Gastrocnemius medialis (tissue), 4 donors: Measurements from ENCODE around the gene PA2G4. TPM values are rescaled to one million over a fixed set of nuclear protein-coding genes. Genes with fewer than 3 reads are reported as not detected.

Experiments used
- ATAC-seq, 2 donors: fragments of 150-250 bp; one replicate each; pipeline ENCODE4 v1.9.1; 2016
- DNase-seq, 2 donors: peaks; one replicate each; pipeline ENCODE4 v3.0.0-alpha.2; 2019
- H3K27ac ChIP-seq, 4 donors: fragments of 200-600 bp; sonication (generic); 1 replicate in 1 of 4; 2 replicates in 3 of 4; pipeline ENCODE4 v1.5.1; 2016 to 2018; ENCODE audit warnings: mild to moderate bottlenecking in 2 of 4, moderate library complexity in 1 of 4
- H3K27me3 ChIP-seq, 3 donors: fragments of 200-600 bp; sonication (generic) in 2 of 3; 1 replicate in 1 of 3; 2 replicates in 2 of 3; pipeline versions ENCODE4 v1.5.1 to v1.6.0; 2016 to 2019; ENCODE audit warnings: mild to moderate bottlenecking in 1 of 3, moderate library complexity in 1 of 3
- H3K36me3 ChIP-seq, 2 donors: fragments of 200-600 bp; sonication (generic) in 1 of 2; one replicate each; pipeline ENCODE4 v1.5.1; 2017 to 2018
- H3K4me1 ChIP-seq, 2 donors: fragments of 200-600 bp; sonication (generic) in 1 of 2; one replicate each; pipeline ENCODE4 v1.5.1; 2016 to 2017; ENCODE audit warnings: mild to moderate bottlenecking in 2 of 2
- H3K4me3 ChIP-seq, 4 donors: fragments of 200-600 bp; sonication (generic) in 3 of 4; 1 replicate in 1 of 4; 2 replicates in 3 of 4; pipeline ENCODE4 v1.5.1; 2016 to 2019; ENCODE audit warnings: mild to moderate bottlenecking in 2 of 4
- H3K9me3 ChIP-seq, 3 donors: fragments of 200-600 bp; sonication (generic) in 2 of 3; 1 replicate in 1 of 3; 2 replicates in 2 of 3; pipeline ENCODE4 v1.5.1; 2016 to 2019
- POLR2A ChIP-seq, 2 donors: fragments of 450-650 bp; IDR thresholded peaks; one replicate each; pipeline ENCODE4 v1.6.1; 2017; ENCODE audit warnings: antibody characterized with exemption in 2 of 2, mild to moderate bottlenecking in 2 of 2, moderate library complexity in 2 of 2
- in situ Hi-C, 4 donors: fragments of 200-750 bp; cut with MboI; loops; one replicate each; pipeline versions ENCODE4 v1.15.0 to v1.8.0; 2017; ENCODE audit warnings: low sequenced_read_pairs in 4 of 4
- intact Hi-C: fragments of 100-400 bp; cut with DNase I; formaldehyde crosslinking; loops from one replicate; pipeline ENCODE4 v1.15.1; 2023; ENCODE audit warnings: low total_unique reads
- total RNA-seq, 4 donors: library from RNA; depleted of rRNA; stranded (reverse); fragments of >200 nt; gene quantifications; one replicate each; pipeline versions ENCODE4 v1.1.0 to v1.2.3, GENCODE V29; 2016
- TF ChIP-seq, protein P1 (sequence below), 5 experiments: fragments of 450-650 bp in 3 of 5; fragments of 200-600 bp in 2 of 5; sonication (generic) in 2 of 5; IDR thresholded peaks in 4 of 5; conservative IDR thresholded peaks in 1 of 5; 1 replicate in 4 of 5; 2 replicates in 1 of 5; pipeline ENCODE4 v1.5.1; 2016 to 2019; ENCODE audit warnings: antibody characterized with exemption in 5 of 5, mild to moderate bottlenecking in 3 of 5, moderate library complexity in 3 of 5

PA2G4 gene
- total RNA-seq, 4 donors from 2014 or later = 109 to 204 (median 127) TPM

- Histone ChIP-seq H3K27me3 (no peaks in the 10 kb centered on the region), H3K4me1 (peaks cover 44 to 51% of the 10 kb centered on the region in 2 donors), H3K36me3 (peaks cover 0 to 29% of the 10 kb centered on the region in 2 donors), H3K9me3 (no peaks in the 10 kb centered on the region), H3K4me3 (peak within 1 kb of the TSS; percentile 71 to 95 (median 88)), H3K27ac (peak within 1 kb of the TSS; percentile 92 to 99 (median 98))
- intact Hi-C loops (loop anchor here (1.0 kb wide), 2 partner anchors 9 to 24 kb away; partner anchors contain the start of gene MYL6B), in situ Hi-C loops (loop anchor here in 3 of 4 donors (5.0 to 10.0 kb wide), 2 partner anchors 57 to 59 kb away; partner anchors contain the start of gene SMARCC2 (in 3 of the 3))
- TF ChIP-seq POLR2A (IDR thresholded peaks at IDR 0.05) = peak; percentile 98 to 99
- TF ChIP-seq, protein P1, sequence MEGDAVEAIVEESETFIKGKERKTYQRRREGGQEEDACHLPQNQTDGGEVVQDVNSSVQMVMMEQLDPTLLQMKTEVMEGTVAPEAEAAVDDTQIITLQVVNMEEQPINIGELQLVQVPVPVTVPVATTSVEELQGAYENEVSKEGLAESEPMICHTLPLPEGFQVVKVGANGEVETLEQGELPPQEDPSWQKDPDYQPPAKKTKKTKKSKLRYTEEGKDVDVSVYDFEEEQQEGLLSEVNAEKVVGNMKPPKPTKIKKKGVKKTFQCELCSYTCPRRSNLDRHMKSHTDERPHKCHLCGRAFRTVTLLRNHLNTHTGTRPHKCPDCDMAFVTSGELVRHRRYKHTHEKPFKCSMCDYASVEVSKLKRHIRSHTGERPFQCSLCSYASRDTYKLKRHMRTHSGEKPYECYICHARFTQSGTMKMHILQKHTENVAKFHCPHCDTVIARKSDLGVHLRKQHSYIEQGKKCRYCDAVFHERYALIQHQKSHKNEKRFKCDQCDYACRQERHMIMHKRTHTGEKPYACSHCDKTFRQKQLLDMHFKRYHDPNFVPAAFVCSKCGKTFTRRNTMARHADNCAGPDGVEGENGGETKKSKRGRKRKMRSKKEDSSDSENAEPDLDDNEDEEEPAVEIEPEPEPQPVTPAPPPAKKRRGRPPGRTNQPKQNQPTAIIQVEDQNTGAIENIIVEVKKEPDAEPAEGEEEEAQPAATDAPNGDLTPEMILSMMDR (IDR thresholded peaks at IDR 0.05 in 4 of 5, conservative IDR thresholded peaks at IDR 0.05 in 1 of 5) = peak in 1 of 5 experiments; percentile 13
- peak; percentile 87 for ATAC-seq
- peak; percentile 99 to 100 for DNase-seq
Measured at GRCh38 chr12:56127888-56128669, 23.7 kb downstream of the PA2G4 start, which contains the start of gene ESYT1. Gene ESYT1 (plus strand): TSS chr12:56128267. CDS start chr12:56128320, 53 bp downstream.

- Histone ChIP-seq H3K36me3 (peaks cover 0 to 35% of the 10 kb centered on the region in 2 donors), H3K27ac (peak overlapping the region; percentile 92 to 99 (median 98)), H3K9me3 (no peaks in the 10 kb centered on the region), H3K4me1 (peaks cover 44 to 46% of the 10 kb centered on the region in 2 donors), H3K4me3 (peak overlapping the region; percentile 71 to 95 (median 88)), H3K27me3 (no peaks in the 10 kb centered on the region)
- TF ChIP-seq, protein P1 (IDR thresholded peaks at IDR 0.05 in 4 of 5, conservative IDR thresholded peaks at IDR 0.05 in 1 of 5) = no peak
- TF ChIP-seq POLR2A (IDR thresholded peaks at IDR 0.05) = no peak
- DNase-seq (peak in 1 of 2 donors; percentile 39), ATAC-seq (peak; percentile 7 to 8)
- in situ Hi-C loops = loop anchor here in 3 of 4 donors (5.0 to 10.0 kb wide), 2 partner anchors 56 to 59 kb away; partner anchors contain the start of gene SMARCC2 (in 3 of the 3)
- intact Hi-C loops = loop anchor here (1.0 kb wide), 1 partner anchor 24 kb away; the partner anchor contains the start of gene MYL6B
Measured at GRCh38 chr12:56128670-56129205, 24.4 kb downstream of the PA2G4 start.

DNA sequence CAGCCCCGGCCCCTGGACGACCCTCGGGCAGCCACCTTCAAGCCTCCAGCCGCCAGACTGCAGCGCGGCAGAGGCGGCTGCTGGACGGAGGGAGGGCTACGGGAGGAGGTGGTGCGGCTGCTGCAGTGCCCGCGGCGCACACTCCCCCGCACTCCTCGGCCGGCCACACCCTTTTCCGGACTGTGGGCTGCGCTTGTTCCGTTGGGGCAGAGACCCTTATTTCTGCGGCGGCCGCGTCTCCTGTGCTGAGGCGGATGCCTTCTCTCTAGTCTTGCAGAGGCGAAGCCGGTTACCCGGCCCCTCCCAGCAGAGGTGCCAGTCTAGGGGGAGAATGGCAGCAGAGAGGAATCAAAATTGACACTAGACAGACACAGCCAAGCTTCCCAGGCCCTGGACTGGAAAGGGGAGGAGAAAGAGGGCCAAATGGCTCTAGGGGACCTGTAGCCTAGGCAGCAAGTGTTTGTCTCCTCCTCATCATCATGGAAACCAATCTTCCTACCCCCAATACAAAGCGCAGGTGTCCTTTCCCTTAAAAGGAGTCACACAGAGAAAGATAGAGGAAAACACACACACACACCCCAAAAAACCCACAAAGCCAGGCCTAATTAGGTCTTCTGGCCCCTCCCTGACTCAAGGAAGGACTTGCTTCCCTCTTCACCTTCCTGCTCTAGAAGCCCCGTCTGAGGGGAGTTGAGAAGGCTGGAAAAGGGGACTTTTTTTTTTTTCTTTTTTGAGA lies 25.0 kb downstream of the PA2G4 start:
- DNase-seq (peak; percentile 28 to 57), ATAC-seq (peak; percentile 8 to 12)
- Histone ChIP-seq H3K27me3 (no peaks in the 10 kb centered on the region), H3K9me3 (no peaks in the 10 kb centered on the region), H3K27ac (peak overlapping the region; percentile 92 to 99 (median 98)), H3K4me3 (peak overlapping the region; percentile 71 to 95 (median 88)), H3K36me3 (peaks cover 0 to 41% of the 10 kb centered on the region in 2 donors), H3K4me1 (peaks cover 41 to 42% of the 10 kb centered on the region in 2 donors)
- in situ Hi-C loops = loop anchor here in 3 of 4 donors (5.0 to 10.0 kb wide), 2 partner anchors 55 to 58 kb away; partner anchors contain the start of gene SMARCC2 (in 3 of the 3)
- intact Hi-C loops = no loop called here
- TF ChIP-seq POLR2A (IDR thresholded peaks at IDR 0.05) = peak in 1 of 2 donors; percentile 57
- TF ChIP-seq, protein P1 (IDR thresholded peaks at IDR 0.05 in 4 of 5, conservative IDR thresholded peaks at IDR 0.05 in 1 of 5) = no peak

DNA sequence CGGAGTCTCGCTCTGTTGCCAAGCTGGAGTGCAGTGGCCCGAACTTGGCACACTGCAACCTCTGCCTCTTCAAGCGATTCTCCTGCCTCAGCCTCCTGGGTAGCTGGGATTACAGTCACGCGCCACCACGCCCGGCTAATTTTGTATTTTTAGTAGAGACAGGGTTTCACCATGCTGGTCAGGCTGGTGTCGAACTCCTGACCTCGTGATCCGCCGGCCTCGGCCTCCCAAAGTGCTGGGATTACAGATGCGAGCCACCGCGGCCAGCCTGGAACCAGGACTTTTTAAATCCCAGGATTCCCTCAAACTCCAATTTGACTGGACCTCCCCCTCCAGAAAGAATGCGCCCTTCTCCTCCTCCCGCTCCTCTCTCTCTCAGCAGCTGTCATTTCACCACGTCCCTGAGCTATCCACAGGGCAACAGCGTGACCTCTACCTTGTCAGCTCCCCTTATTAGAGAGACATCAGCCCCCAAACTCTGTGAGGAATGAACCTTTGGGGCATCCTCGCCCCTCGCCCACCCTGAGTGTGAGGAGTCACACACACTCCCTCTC lies 25.7 kb downstream of the PA2G4 start:
- Histone ChIP-seq H3K36me3 (peaks cover 0 to 48% of the 10 kb centered on the region in 2 donors), H3K27me3 (no peaks in the 10 kb centered on the region), H3K9me3 (no peaks in the 10 kb centered on the region), H3K4me3 (peak overlapping the region; percentile 71 to 95 (median 88)), H3K4me1 (peaks cover 36 to 38% of the 10 kb centered on the region in 2 donors), H3K27ac (peak overlapping the region; percentile 92 to 99 (median 98))
- peak; percentile 40 to 75 for TF ChIP-seq POLR2A (IDR thresholded peaks at IDR 0.05)
- TF ChIP-seq, protein P1 (IDR thresholded peaks at IDR 0.05 in 4 of 5, conservative IDR thresholded peaks at IDR 0.05 in 1 of 5) = no peak
- in situ Hi-C loops = loop anchor here in 3 of 4 donors (5.0 to 10.0 kb wide), 2 partner anchors 55 to 57 kb away; partner anchors contain the start of gene SMARCC2 (in 3 of the 3)
- peak; percentile 44 to 68 for DNase-seq
- no peak for ATAC-seq
- intact Hi-C loops = no loop called here
